A549 (cell line): Measurements from ENCODE around the gene EPHB1. TPM values are rescaled to one million over a fixed set of nuclear protein-coding genes. Genes with fewer than 3 reads are reported as not detected.

ENCODE experiments used
- ATAC-seq, 2 experiments: fragments of 200-7000 bp in 1 of 2; fragments of >200 bp in 1 of 2; cut with Nextera tagmentation in 1 of 2; cut with Tn5 transposase in 1 of 2; 3 replicates each; pipeline versions ENCODE4 v1.8.0 to v1.9.1; 2018 to 2020; ENCODE audit warnings: mild to moderate bottlenecking in 1 of 2, moderate library complexity in 1 of 2
- CTCF ChIA-PET: fragments of 300-600 bp; sonication (Branson Sonifier 250); formaldehyde crosslinking; extraction: SDS; loops from one replicate; lab custom pipeline; 2021; ENCODE audit warnings: antibody characterized with exemption, inconsistent platforms; lab: Yijun Ruan, JAX
- POLR2A ChIA-PET: fragments of 350-600 bp; formaldehyde crosslinking; extraction: SDS; loops from one replicate; lab custom pipeline; 2021; ENCODE audit warnings: antibody characterized with exemption, inconsistent platforms; lab: Yijun Ruan, JAX
- DNase-seq, 2 experiments: peaks; one replicate each; pipeline versions ENCODE4 v3.0.0 to v3.0.0-alpha.2; 2011 to 2016; ENCODE audit warnings: low read depth in 1 of 2, low spot score in 1 of 2
- FAIRE-seq: peaks from 2 replicates; lab custom pipeline; 2011; peaks lifted over from hg19 to GRCh38; lab: Jason Lieb, UNC
- H3K27ac ChIP-seq, 2 experiments: fragments of >200 bp; sonication (Bioruptor Twin); formaldehyde crosslinking; 3 replicates each; pipeline ENCODE4 v1.5.1; 2016 to 2017
- H3K4me1 ChIP-seq: fragments of >200 bp; sonication (Bioruptor Twin); formaldehyde crosslinking; 3 replicates; pipeline ENCODE4 v1.6.1; 2016
- H3K4me2 ChIP-seq: fragments of >200 bp; sonication (Bioruptor Twin); formaldehyde crosslinking; 3 replicates; pipeline ENCODE4 v1.6.1; 2016
- H3K4me3 ChIP-seq: fragments of >200 bp; sonication (Bioruptor Twin); formaldehyde crosslinking; 3 replicates; pipeline ENCODE4 v1.5.1; 2016
- H3K9me3 ChIP-seq: fragments of >200 bp; sonication (Bioruptor Twin); formaldehyde crosslinking; 3 replicates; pipeline ENCODE4 v1.6.1; 2016
- ATOH8 ChIP-seq: fragments of 250-450 bp; sonication (Bioruptor Pico); IDR thresholded peaks from 2 replicates; pipeline ENCODE4 v1.5.0; 2020; ENCODE audit warnings: low read depth, mild to moderate bottlenecking, moderate library complexity
- CEBPB ChIP-seq, 2 experiments: fragments of >200 bp in 1 of 2; sonication (Bioruptor Twin) in 1 of 2; formaldehyde crosslinking in 1 of 2; IDR thresholded peaks; 2 replicates each; pipeline ENCODE4 v1.6.1; 2012 to 2016
- CTCF ChIP-seq: fragments of >200 bp; sonication (Bioruptor Twin); formaldehyde crosslinking; IDR thresholded peaks from 3 replicates; pipeline ENCODE4 v1.5.1; 2016
- EHF ChIP-seq: fragments of 250-450 bp; sonication (Bioruptor Pico); IDR thresholded peaks from 2 replicates; pipeline ENCODE4 v1.5.0; 2020; ENCODE audit warnings: mild to moderate bottlenecking
- EP300 ChIP-seq, 2 experiments: fragments of >200 bp; sonication (Bioruptor Twin); formaldehyde crosslinking; IDR thresholded peaks; 2 replicates in 1 of 2; 3 replicates in 1 of 2; pipeline ENCODE4 v1.6.1; 2016 to 2017
- ESRRA ChIP-seq: fragments of 150-350 bp; IDR thresholded peaks from 2 replicates; pipeline ENCODE4 v1.6.1; 2014; ENCODE audit warnings: mild to moderate bottlenecking, low read length, borderline replicate concordance
- FOSB ChIP-seq: fragments of 250-450 bp; sonication (Bioruptor Pico); IDR thresholded peaks from 2 replicates; pipeline ENCODE4 v1.5.0; 2020; ENCODE audit warnings: mild to moderate bottlenecking, moderate library complexity
- FOXS1 ChIP-seq: fragments of 250-450 bp; sonication (Bioruptor Pico); IDR thresholded peaks from 2 replicates; pipeline ENCODE4 v1.5.0; 2020; ENCODE audit warnings: mild to moderate bottlenecking, moderate library complexity
- GATA3 ChIP-seq: IDR thresholded peaks from 2 replicates; pipeline ENCODE4 v1.6.1; 2012; ENCODE audit warnings: borderline replicate concordance
- HDAC2 ChIP-seq: fragments of 200-600 bp; sonication (generic); IDR thresholded peaks from 2 replicates; pipeline ENCODE4 v1.6.1; 2016
- HES2 ChIP-seq: fragments of >200 bp; sonication (Bioruptor Twin); formaldehyde crosslinking; IDR thresholded peaks from 2 replicates; pipeline ENCODE4 v1.6.1; 2016
- HOXB13 ChIP-seq: fragments of 250-450 bp; sonication (Bioruptor Pico); IDR thresholded peaks from 2 replicates; pipeline ENCODE4 v1.5.0; 2020; ENCODE audit warnings: low read depth, mild to moderate bottlenecking, moderate library complexity
- HOXB5 ChIP-seq: fragments of 250-450 bp; sonication (Bioruptor Pico); IDR thresholded peaks from 2 replicates; pipeline ENCODE4 v1.5.0; 2020; ENCODE audit warnings: mild to moderate bottlenecking, moderate library complexity
- JUN ChIP-seq, 2 experiments: fragments of >200 bp; sonication (Bioruptor Twin); formaldehyde crosslinking; IDR thresholded peaks; 2 replicates in 1 of 2; 3 replicates in 1 of 2; pipeline ENCODE4 v1.6.1; 2016 to 2017
- JUNB ChIP-seq: fragments of >200 bp; sonication (Bioruptor Twin); formaldehyde crosslinking; IDR thresholded peaks from 2 replicates; pipeline ENCODE4 v1.6.1; 2016
- KDM5A ChIP-seq: fragments of 200-600 bp; sonication (generic); IDR thresholded peaks from 2 replicates; pipeline ENCODE4 v1.6.1; 2016; ENCODE audit warnings: antibody characterized with exemption, mild to moderate bottlenecking
- MAFK ChIP-seq: fragments of 450-650 bp; IDR thresholded peaks from 2 replicates; pipeline ENCODE4 v1.6.1; 2014; ENCODE audit not compliant: partially characterized antibody
- MAZ ChIP-seq: fragments of 150-350 bp; IDR thresholded peaks from 2 replicates; pipeline ENCODE4 v1.6.1; 2014; ENCODE audit warnings: antibody characterized with exemption, low read depth, low read length, borderline replicate concordance
- NPAS2 ChIP-seq: fragments of 250-450 bp; sonication (Bioruptor Pico); IDR thresholded peaks from 2 replicates; pipeline ENCODE4 v1.8.0; 2022; ENCODE audit warnings: mild to moderate bottlenecking, moderate library complexity, borderline replicate concordance
- NR3C1 ChIP-seq: fragments of >200 bp; sonication (Bioruptor Twin); formaldehyde crosslinking; IDR thresholded peaks from 3 replicates; pipeline ENCODE4 v1.6.1; 2017
- POLR2A ChIP-seq: IDR thresholded peaks from 2 replicates; pipeline ENCODE4 v1.6.1; 2012; ENCODE audit warnings: mild to moderate bottlenecking, low read length
- POLR2AphosphoS2 ChIP-seq: conservative IDR thresholded peaks from 2 replicates; pipeline ENCODE4 v1.6.1; 2012; ENCODE audit warnings: low read length, improper control_type of control experiment, inconsistent platforms
- RARB ChIP-seq: fragments of 250-450 bp; sonication (Bioruptor Pico); IDR thresholded peaks from 2 replicates; pipeline ENCODE4 v1.8.0; 2021; ENCODE audit warnings: mild to moderate bottlenecking, moderate library complexity
- RCOR1 ChIP-seq: fragments of 150-350 bp; IDR thresholded peaks from 2 replicates; pipeline ENCODE4 v1.6.1; 2014; ENCODE audit warnings: antibody characterized with exemption, low read length, low read depth
- REST ChIP-seq: fragments of 200-600 bp; sonication (generic); IDR thresholded peaks from 2 replicates; pipeline ENCODE4 v1.6.1; 2016; ENCODE audit warnings: antibody characterized with exemption, mild to moderate bottlenecking, moderate library complexity
- RFX5 ChIP-seq: fragments of 450-650 bp; IDR thresholded peaks from 2 replicates; pipeline ENCODE4 v1.7.1; 2014; ENCODE audit warnings: antibody characterized with exemption, mild to moderate bottlenecking, moderate library complexity
- RNF2 ChIP-seq: fragments of 200-600 bp; sonication (generic); IDR thresholded peaks from 2 replicates; pipeline ENCODE4 v1.6.1; 2016; ENCODE audit warnings: low read depth, mild to moderate bottlenecking, antibody characterized with exemption, moderate library complexity, borderline replicate concordance
- TP53 ChIP-seq: fragments of 250-450 bp; sonication (Bioruptor Pico); IDR thresholded peaks from 2 replicates; pipeline ENCODE4 v1.5.0; 2021; ENCODE audit warnings: mild to moderate bottlenecking, moderate library complexity
- ZC3H11A ChIP-seq: fragments of 450-650 bp; IDR thresholded peaks from 2 replicates; pipeline ENCODE4 v1.6.1; 2014; ENCODE audit warnings: antibody characterized with exemption, mild to moderate bottlenecking
- ZFP36 ChIP-seq: fragments of 450-650 bp; IDR thresholded peaks from 2 replicates; pipeline ENCODE4 v1.6.1; 2014; ENCODE audit warnings: borderline replicate concordance; ENCODE audit not compliant: partially characterized antibody
- ZNF302 ChIP-seq: fragments of 250-450 bp; sonication (Bioruptor Pico); IDR thresholded peaks from 2 replicates; pipeline ENCODE4 v1.9.0; 2021; ENCODE audit warnings: inconsistent platforms, mild to moderate bottlenecking, moderate library complexity
- WGBS: methylation state at CpG from one replicate; pipeline ENCODE4 v1.1.6; 2017; ENCODE audit errors: missing lambda C conversion rate; 5-methylcytosine and 5-hydroxymethylcytosine counted together
- polyA plus RNA-seq, 4 experiments: library from polyadenylated mRNA; depleted of rRNA in 3 of 4; stranded (reverse); fragments of >200 nt; fragmentation: RNase III in 1 of 4; extraction: RNeasy Plus Mini Kit Qiagen cat#74134 plus additional on column Dnase treatment in 1 of 4; gene quantifications; 2 replicates in 3 of 4; 3 replicates in 1 of 4; pipeline ENCODE4 v1.2.3, GENCODE V29; 2011 to 2017

Gene EPHB1
- polyA plus RNA-seq, 2 of the 4 experiments (the other 2 are of a cell fraction), result 0.18 to 0.21 TPM

- POLR2A ChIA-PET, result no interaction called here
- Histone ChIP-seq H3K27ac (no peak overlapping the region), H3K4me3 (no peak overlapping the region), H3K9me3 (no peaks in the 10 kb centered on the region), H3K4me1 (no peaks in the 10 kb centered on the region), H3K4me2 (no peak overlapping the region)
- DNase-seq (no peak), FAIRE-seq (no peak), ATAC-seq (no peak)
- CTCF ChIA-PET, result no interaction called here
- WGBS, result 0% methylated on average over 3 of the region's 3 CpGs
- no peak for TF ChIP-seq RFX5
- no peak for TF ChIP-seq EHF
- TF ChIP-seq HDAC2, result no peak
- TF ChIP-seq ZFP36, result no peak
- TF ChIP-seq JUNB, result no peak
- TF ChIP-seq ZC3H11A, result no peak
- TF ChIP-seq HOXB13, result no peak
- TF ChIP-seq TP53 (CRISPR knock-in tag), result no peak
- no peak for TF ChIP-seq EP300 (IDR thresholded peaks at IDR 0.05)
- TF ChIP-seq HES2, result no peak
- TF ChIP-seq MAZ, result no peak
- no peak for TF ChIP-seq RARB (CRISPR knock-in tag)
- no peak for TF ChIP-seq RCOR1
- TF ChIP-seq CEBPB (IDR thresholded peaks at IDR 0.05), result no peak
- no peak for TF ChIP-seq RNF2
Measured at GRCh38 chr3:135217730-135218129, 422.7 kb downstream of the EPHB1 start.

DNA sequence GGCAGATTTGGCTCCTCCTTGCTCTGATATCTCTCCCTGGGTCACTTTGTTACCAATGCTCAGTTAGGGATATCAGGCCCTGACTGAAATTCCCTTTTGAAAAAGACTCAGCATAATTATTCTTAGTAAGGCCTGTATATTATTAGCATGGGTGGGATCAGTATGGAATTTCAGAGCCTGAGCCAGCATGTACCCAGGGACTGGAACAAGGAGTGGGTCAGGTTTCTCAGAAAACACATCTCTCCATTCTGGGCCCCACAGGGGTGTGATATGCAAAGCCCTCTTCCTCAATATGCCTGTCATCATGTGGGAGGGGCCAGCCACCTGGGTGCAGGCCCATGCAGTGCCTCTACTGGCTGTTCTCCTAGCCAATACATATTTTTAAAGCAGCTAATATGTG, 423.2 kb downstream of the EPHB1 start:
- Histone ChIP-seq H3K4me1 (no peaks in the 10 kb centered on the region), H3K27ac (no peak overlapping the region), H3K4me3 (no peak overlapping the region), H3K9me3 (no peaks in the 10 kb centered on the region), H3K4me2 (no peak overlapping the region)
- no peak for DNase-seq
- CTCF ChIA-PET, result no interaction called here
- TF ChIP-seq EP300 (IDR thresholded peaks at IDR 0.05) (no peak), POLR2AphosphoS2 (no peak), GATA3 (no peak), REST (no peak), POLR2A (no peak), CTCF (no peak), CEBPB (IDR thresholded peaks at IDR 0.05) (no peak), NR3C1 (no peak), NPAS2 (CRISPR knock-in tag) (no peak), RFX5 (no peak)
- POLR2A ChIA-PET, result no interaction called here
- no peak for FAIRE-seq
- ATAC-seq, result no peak

- CTCF ChIA-PET, result no interaction called here
- TF ChIP-seq FOSB (CRISPR knock-in tag) (no peak), FOXS1 (CRISPR knock-in tag) (no peak), JUN (IDR thresholded peaks at IDR 0.05) (no peak), HOXB13 (no peak), ZNF302 (CRISPR knock-in tag) (no peak), MAFK (no peak), HOXB5 (CRISPR knock-in tag) (no peak), HDAC2 (no peak), RFX5 (no peak), KDM5A (no peak), ATOH8 (CRISPR knock-in tag) (no peak), ESRRA (no peak), NPAS2 (CRISPR knock-in tag) (no peak), CEBPB (IDR thresholded peaks at IDR 0.05) (no peak)
- TF ChIP-seq, all 56 proteins: peak for 0
- H3K27ac ChIP-seq, result no peak overlapping the region
- WGBS, result 51% methylated on average over 4 of the region's 4 CpGs
- no peak overlapping the region for H3K4me3 ChIP-seq
- H3K4me2 ChIP-seq, result no peak overlapping the region
- FAIRE-seq, result no peak
- no peaks in the 10 kb centered on the region for H3K9me3 ChIP-seq
- POLR2A ChIA-PET, result no interaction called here
- DNase-seq, result no peak
- no peak for ATAC-seq
- no peaks in the 10 kb centered on the region for H3K4me1 ChIP-seq
Measured at GRCh38 chr3:135218782-135219181, 423.7 kb downstream of the EPHB1 start.
